Ishikawa (cell line): Measurements from ENCODE around the gene WSB1.

Experiments used
- CEBPB ChIP-seq: IDR thresholded peaks from 2 replicates; pipeline ENCODE4 v1.6.1; 2012
- CREB1 ChIP-seq: IDR thresholded peaks from 2 replicates; pipeline ENCODE4 v1.6.1; 2012; ENCODE audit warnings: low read depth
- EGR1 ChIP-seq: IDR thresholded peaks from 2 replicates; pipeline ENCODE4 v1.6.1; 2012
- EP300 ChIP-seq: IDR thresholded peaks from 2 replicates; pipeline ENCODE4 v1.6.1; 2012; ENCODE audit warnings: borderline replicate concordance
- FOXM1 ChIP-seq: IDR thresholded peaks from 2 replicates; pipeline ENCODE4 v1.6.1; 2012; ENCODE audit warnings: low read depth, borderline replicate concordance
- NFIC ChIP-seq: IDR thresholded peaks from 2 replicates; pipeline ENCODE4 v1.6.1; 2012
- RAD21 ChIP-seq: IDR thresholded peaks from 2 replicates; pipeline ENCODE4 v1.6.1; 2012; ENCODE audit warnings: low read depth
- TAF1 ChIP-seq: IDR thresholded peaks from 2 replicates; pipeline ENCODE4 v1.6.1; 2012; ENCODE audit warnings: low read depth, mild to moderate bottlenecking
- TCF12 ChIP-seq: IDR thresholded peaks from 2 replicates; pipeline ENCODE4 v1.6.1; 2012; ENCODE audit warnings: low read depth
- TEAD4 ChIP-seq: IDR thresholded peaks from 2 replicates; pipeline ENCODE4 v1.6.1; 2012
- YY1 ChIP-seq: IDR thresholded peaks from 2 replicates; pipeline ENCODE4 v1.6.1; 2012; ENCODE audit warnings: low read depth
- ZBTB7A ChIP-seq: IDR thresholded peaks from 2 replicates; pipeline ENCODE4 v1.6.1; 2012; ENCODE audit warnings: low read depth
- TF ChIP-seq, protein P1 (sequence below): IDR thresholded peaks from 2 replicates; pipeline ENCODE4 v1.6.1; 2012; ENCODE audit warnings: low read depth, mild to moderate bottlenecking
- TF ChIP-seq, protein P2 (sequence below): IDR thresholded peaks from 2 replicates; pipeline ENCODE4 v1.6.1; 2012
- TF ChIP-seq, protein P3 (sequence below): IDR thresholded peaks from 2 replicates; pipeline ENCODE4 v1.6.1; 2012

Gene WSB1

DNA sequence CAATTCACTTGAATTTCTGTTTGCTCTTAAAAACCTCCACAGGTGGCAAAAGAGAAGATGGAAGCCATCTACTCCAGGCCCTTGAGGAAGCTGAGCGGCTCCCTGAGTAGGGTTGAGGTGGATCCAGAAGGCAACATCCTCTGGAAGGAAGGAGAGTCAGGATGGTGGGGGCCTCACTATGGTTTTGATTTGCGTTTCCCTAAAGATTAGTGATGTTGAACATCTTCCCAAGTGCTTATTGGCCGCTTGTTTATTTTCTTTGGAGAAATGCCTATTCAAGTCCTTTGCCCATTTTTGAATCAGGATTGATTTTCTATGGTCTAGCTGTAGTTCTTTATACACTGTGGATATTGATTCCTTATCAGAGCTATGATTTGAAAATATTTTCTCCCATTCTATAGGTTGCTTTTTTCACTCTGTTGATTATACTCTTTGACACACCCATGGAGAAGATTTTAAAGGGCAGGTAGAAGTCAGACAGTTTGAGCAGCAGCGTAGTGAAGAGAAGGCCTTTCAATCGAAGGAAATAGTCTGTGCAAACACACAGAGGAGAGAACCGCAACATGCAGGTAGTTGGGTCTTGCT lies 58.6 kb downstream of the WSB1 start:
- TF ChIP-seq CREB1: no peak
- TF ChIP-seq RAD21: no peak
- TF ChIP-seq EP300: no peak
- no peak for TF ChIP-seq TCF12
- TF ChIP-seq, protein P1, sequence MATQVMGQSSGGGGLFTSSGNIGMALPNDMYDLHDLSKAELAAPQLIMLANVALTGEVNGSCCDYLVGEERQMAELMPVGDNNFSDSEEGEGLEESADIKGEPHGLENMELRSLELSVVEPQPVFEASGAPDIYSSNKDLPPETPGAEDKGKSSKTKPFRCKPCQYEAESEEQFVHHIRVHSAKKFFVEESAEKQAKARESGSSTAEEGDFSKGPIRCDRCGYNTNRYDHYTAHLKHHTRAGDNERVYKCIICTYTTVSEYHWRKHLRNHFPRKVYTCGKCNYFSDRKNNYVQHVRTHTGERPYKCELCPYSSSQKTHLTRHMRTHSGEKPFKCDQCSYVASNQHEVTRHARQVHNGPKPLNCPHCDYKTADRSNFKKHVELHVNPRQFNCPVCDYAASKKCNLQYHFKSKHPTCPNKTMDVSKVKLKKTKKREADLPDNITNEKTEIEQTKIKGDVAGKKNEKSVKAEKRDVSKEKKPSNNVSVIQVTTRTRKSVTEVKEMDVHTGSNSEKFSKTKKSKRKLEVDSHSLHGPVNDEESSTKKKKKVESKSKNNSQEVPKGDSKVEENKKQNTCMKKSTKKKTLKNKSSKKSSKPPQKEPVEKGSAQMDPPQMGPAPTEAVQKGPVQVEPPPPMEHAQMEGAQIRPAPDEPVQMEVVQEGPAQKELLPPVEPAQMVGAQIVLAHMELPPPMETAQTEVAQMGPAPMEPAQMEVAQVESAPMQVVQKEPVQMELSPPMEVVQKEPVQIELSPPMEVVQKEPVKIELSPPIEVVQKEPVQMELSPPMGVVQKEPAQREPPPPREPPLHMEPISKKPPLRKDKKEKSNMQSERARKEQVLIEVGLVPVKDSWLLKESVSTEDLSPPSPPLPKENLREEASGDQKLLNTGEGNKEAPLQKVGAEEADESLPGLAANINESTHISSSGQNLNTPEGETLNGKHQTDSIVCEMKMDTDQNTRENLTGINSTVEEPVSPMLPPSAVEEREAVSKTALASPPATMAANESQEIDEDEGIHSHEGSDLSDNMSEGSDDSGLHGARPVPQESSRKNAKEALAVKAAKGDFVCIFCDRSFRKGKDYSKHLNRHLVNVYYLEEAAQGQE: no peak
- no peak for TF ChIP-seq ZBTB7A
- TF ChIP-seq, protein P2, sequence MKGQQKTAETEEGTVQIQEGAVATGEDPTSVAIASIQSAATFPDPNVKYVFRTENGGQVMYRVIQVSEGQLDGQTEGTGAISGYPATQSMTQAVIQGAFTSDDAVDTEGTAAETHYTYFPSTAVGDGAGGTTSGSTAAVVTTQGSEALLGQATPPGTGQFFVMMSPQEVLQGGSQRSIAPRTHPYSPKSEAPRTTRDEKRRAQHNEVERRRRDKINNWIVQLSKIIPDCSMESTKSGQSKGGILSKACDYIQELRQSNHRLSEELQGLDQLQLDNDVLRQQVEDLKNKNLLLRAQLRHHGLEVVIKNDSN: no peak
- no peak for TF ChIP-seq TAF1
- TF ChIP-seq EGR1: no peak
- TF ChIP-seq YY1: no peak
- TF ChIP-seq NFIC: no peak
- no peak for TF ChIP-seq TEAD4

- TF ChIP-seq, protein P3, sequence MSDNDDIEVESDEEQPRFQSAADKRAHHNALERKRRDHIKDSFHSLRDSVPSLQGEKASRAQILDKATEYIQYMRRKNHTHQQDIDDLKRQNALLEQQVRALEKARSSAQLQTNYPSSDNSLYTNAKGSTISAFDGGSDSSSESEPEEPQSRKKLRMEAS: no peak
- TF ChIP-seq NFIC (no peak), TCF12 (no peak), EP300 (no peak), YY1 (no peak)
- TF ChIP-seq, protein P1: no peak
Measured at GRCh38 chr17:27353033-27353460, 59.1 kb downstream of the WSB1 start.

- TF ChIP-seq CREB1 (peak; percentile 60), TAF1 (peak; percentile 56), ZBTB7A (peak; percentile 83), TEAD4 (peak; percentile 73), CEBPB (no peak), NFIC (peak; percentile 58; the same call in 1 of the 2 replicates), RAD21 (peak; percentile 69), TCF12 (peak; percentile 77), YY1 (peak; percentile 85), FOXM1 (no peak; the same call in 1 of the 2 replicates), EP300 (peak; percentile 80), EGR1 (no peak)
- TF ChIP-seq, protein P2: 0 out of 2 replicates have a peak, but pooled peaks have one; percentile 54
- TF ChIP-seq, protein P3: peak; percentile 75
Measured at GRCh38 chr17:27353461-27354050, 59.6 kb downstream of the WSB1 start.

GRCh38 chr17:27354051-27354490 lies 60.2 kb downstream of the WSB1 start:
- TF ChIP-seq, protein P2: no peak
- TF ChIP-seq, protein P3: peak; percentile 68
- peak; percentile 1; the same call in 1 of the 2 replicates for TF ChIP-seq TCF12

- TF ChIP-seq EP300: no peak
- TF ChIP-seq TEAD4: no peak
- TF ChIP-seq YY1: no peak
- TF ChIP-seq, protein P3: no peak; the same call in 1 of the 2 replicates
- TF ChIP-seq, protein P2: no peak
- TF ChIP-seq, protein P1: no peak
- TF ChIP-seq TCF12: no peak
- no peak for TF ChIP-seq CREB1
- TF ChIP-seq TAF1: no peak
- no peak for TF ChIP-seq EGR1
- TF ChIP-seq CEBPB: no peak
- TF ChIP-seq RAD21: no peak
- TF ChIP-seq ZBTB7A: no peak
- no peak for TF ChIP-seq NFIC
- no peak for TF ChIP-seq FOXM1
Measured at GRCh38 chr17:27354491-27355081, 60.7 kb downstream of the WSB1 start.
